Aorta (tissue), 5 donors: Measurements from ENCODE around the gene EFCC1. TPM values are rescaled to one million over a fixed set of nuclear protein-coding genes. Genes with fewer than 3 reads are reported as not detected.
A peak's percentile ranks its signal among the peaks of the same experiment; 100 is the strongest.

Experiments
- ATAC-seq: fragments of 200-7000 bp; cut with Tn5 transposase; one replicate; pipeline ENCODE4 v1.9.1; 2022; ENCODE audit warnings: moderate library complexity; ENCODE audit not compliant: low FRiP score
- DNase-seq, 2 donors: peaks; one replicate each; pipeline ENCODE4 v3.0.0-alpha.2; 2020
- H3K27ac ChIP-seq, 2 donors: one replicate each; pipeline ENCODE4 v1.5.1; 2013; ENCODE audit warnings: low read length in 2 of 2, mild to moderate bottlenecking in 2 of 2, moderate library complexity in 2 of 2, control low read depth in 1 of 2, inconsistent platforms in 1 of 2, low read depth in 1 of 2
- H3K27me3 ChIP-seq, 2 donors: one replicate each; pipeline ENCODE4 v1.6.1; 2013; ENCODE audit warnings: control low read depth in 1 of 2, low read length in 1 of 2, mild to moderate bottlenecking in 1 of 2, moderate library complexity in 1 of 2; ENCODE audit not compliant: insufficient read depth in 2 of 2, control insufficient read depth in 1 of 2
- H3K36me3 ChIP-seq, 2 donors: one replicate each; pipeline ENCODE4 v1.6.1; 2013; ENCODE audit warnings: control low read depth in 1 of 2, low read length in 1 of 2, mild to moderate bottlenecking in 1 of 2; ENCODE audit not compliant: insufficient read depth in 2 of 2, control insufficient read depth in 1 of 2
- H3K4me1 ChIP-seq, 2 donors: one replicate each; pipeline ENCODE4 v1.6.1; 2013; ENCODE audit warnings: low read length in 2 of 2, control low read depth in 1 of 2, mild to moderate bottlenecking in 1 of 2, moderate library complexity in 1 of 2; ENCODE audit not compliant: insufficient read depth in 2 of 2, control insufficient read depth in 1 of 2
- H3K4me3 ChIP-seq, 2 donors: one replicate each; pipeline ENCODE4 v1.5.1; 2013; ENCODE audit warnings: low read length in 2 of 2, control low read depth in 1 of 2, mild to moderate bottlenecking in 1 of 2
- H3K9me3 ChIP-seq: one replicate; pipeline ENCODE4 v1.6.1; 2013; ENCODE audit warnings: mild to moderate bottlenecking, low read length; ENCODE audit not compliant: control insufficient read depth
- WGBS, 2 donors: extraction: QIAGEN DNeasy Blood & Tissue Kit; methylation state at CpG; one replicate each; pipeline ENCODE4 v1.1.7; 2013; 5-methylcytosine and 5-hydroxymethylcytosine counted together
- intact Hi-C, 2 donors: fragments of 100-400 bp; cut with DNase I; formaldehyde crosslinking; loops; one replicate each; pipeline versions ENCODE4 v1.14.2 to v1.15.0; 2022
- long read RNA-seq, 2 donors: library from polyadenylated mRNA; unstranded; transcript quantifications; one replicate each; pipeline ENCODE4 v2.0.0, GENCODE V29; 2020 to 2021
- polyA plus RNA-seq, 2 donors: library from polyadenylated mRNA; stranded (reverse); fragments of 200-250 nt; gene quantifications; one replicate each; pipeline ENCODE4 v1.2.3, GENCODE V29; 2013
- total RNA-seq, 2 donors: library from RNA; stranded (reverse); fragmentation: NEBNext Ultra II Directional; extraction: Animal tissue kit (Norgen Biotek cat#: 25700); gene quantifications; one replicate each; pipeline ENCODE4 v1.2.1, GENCODE V29; 2021
- donor health status: healthy with polysubstance abuse.
- donor health status: Bipolar disorder and iron deficiency.
- donor health status: DM: no; HTN: no; CAD: no.
- donor health status: DM: no; HTN: no; CAD: no.
- donor health status: DM: yes; HTN: yes; CAD: no.

Gene EFCC1, protein sequence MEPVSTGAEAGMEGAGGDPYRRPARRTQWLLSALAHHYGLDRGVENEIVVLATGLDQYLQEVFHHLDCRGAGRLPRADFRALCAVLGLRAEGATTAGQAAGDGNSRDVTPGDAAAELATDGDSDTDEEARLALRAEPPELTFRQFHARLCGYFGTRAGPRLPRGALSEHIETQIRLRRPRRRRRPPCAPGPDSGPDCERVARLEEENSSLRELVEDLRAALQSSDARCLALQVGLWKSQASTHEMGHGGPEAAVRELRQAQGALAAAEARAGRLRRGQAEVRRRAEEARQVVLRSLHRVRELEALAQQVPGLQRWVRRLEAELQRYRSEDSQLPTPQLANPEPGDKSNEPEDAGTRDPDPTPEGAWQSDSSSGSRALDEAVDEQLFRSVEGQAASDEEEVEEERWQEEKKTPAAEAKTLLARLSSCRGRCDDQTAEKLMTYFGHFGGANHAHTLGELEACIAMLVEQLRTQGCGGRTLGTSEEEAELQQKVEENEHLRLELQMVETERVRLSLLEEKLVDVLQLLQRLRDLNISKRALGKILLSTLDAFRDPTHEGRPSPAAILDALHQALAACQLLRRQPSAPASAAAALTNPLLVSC
- total RNA-seq (1 to 10 TPM; 1.5 to 3.1 TPM), polyA plus RNA-seq (under 1 TPM; 0.13 to 0.50 TPM)
- long read RNA-seq, donor 1, partial matches to known transcripts, result 1 of 2 reads
- long read RNA-seq, donor 1, other reads (novel, unspliced or antisense), result 1 of 2 reads
- long read RNA-seq, donor 2, partial matches to known transcripts, result 3 of 10 reads
- long read RNA-seq, donor 2, other reads (novel, unspliced or antisense), result 7 of 10 reads

DNA sequence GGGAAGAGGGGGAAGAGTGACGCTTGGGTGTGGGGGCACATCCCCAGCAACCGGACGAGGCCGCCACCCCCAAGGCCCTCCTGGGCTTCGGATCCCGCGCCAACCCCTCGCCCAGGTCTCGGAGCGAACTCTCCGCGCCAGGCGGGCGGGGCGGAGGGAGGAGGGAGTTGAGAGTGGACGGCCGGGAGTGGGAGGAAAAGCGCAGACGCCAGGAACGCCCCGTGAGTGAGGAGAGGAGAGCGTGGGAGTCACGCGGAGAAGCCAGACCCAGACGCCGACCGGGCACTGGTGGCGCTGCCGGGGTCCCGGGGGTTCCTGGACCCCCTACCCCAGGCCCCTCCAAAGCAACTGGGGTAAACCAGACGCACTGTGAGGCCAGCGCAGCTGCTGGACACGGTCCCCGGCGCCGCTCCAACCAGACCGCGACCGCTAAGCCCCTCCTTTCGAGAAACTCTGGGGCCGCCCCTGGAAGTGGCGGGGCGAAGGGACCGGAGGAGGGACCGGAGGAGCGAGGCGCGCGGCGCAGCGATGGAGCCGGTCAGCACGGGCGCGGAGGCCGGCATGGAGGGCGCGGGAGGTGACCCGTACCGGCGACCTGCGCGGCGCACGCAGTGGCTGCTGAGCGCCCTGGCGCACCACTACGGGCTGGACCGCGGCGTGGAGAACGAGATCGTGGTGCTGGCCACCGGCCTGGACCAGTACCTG is at the start of gene EFCC1:
Gene EFCC1 (plus strand): TSS at position 204 of the 705 bp plus-strand sequence. CDS start 325 bp downstream, at position 529.
- peak within 1 kb of the TSS; percentile 6 to 43 for H3K4me3 ChIP-seq
- intact Hi-C loops, result no loop called here
- H3K36me3 ChIP-seq, result no peaks in the 10 kb centered on the region
- 0 to 1% methylated on average over 48 to 74 of the region's 74 CpGs for WGBS, 2 donors
- H3K9me3 ChIP-seq, result no peaks in the 10 kb centered on the region
- no peaks in the 10 kb centered on the region for H3K4me1 ChIP-seq
- H3K27ac ChIP-seq, result no peak within 1 kb of the TSS
- peak; percentile 81 for ATAC-seq
- no peaks in the 10 kb centered on the region for H3K27me3 ChIP-seq
- DNase-seq, result peak in 1 of 2 donors; percentile 90

DNA sequence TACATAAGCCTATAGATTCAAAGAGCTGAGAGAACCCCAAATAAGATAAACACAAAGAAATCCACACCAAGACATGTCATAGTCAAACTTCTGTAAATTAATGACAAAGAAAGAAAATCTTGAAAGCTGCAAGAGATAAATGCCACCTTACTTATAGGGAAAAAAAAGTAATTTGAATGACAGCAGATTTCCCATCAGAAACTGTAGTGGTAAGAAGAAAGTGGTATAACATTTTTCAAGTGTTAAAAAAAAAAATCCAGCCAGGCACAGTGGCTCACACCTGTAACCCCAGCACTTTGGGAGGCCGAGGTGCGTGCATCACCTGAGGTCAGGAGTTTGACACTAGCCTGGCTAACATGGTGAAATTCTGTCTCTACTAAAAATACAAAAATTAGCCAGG is 44.7 kb upstream of the EFCC1 start:
- whole genome bisulfite sequencing, 2 donors, result 98% methylated on average over 2 of the region's 2 CpGs
- ATAC-seq, result no peak
- Histone ChIP-seq H3K9me3 (no peaks in the 10 kb centered on the region), H3K4me1 (no peaks in the 10 kb centered on the region), H3K36me3 (no peaks in the 10 kb centered on the region), H3K27me3 (no peaks in the 10 kb centered on the region), H3K27ac (no peak overlapping the region), H3K4me3 (no peak overlapping the region)
- intact Hi-C loops, result no loop called here
- no peak for DNase-seq

DNA sequence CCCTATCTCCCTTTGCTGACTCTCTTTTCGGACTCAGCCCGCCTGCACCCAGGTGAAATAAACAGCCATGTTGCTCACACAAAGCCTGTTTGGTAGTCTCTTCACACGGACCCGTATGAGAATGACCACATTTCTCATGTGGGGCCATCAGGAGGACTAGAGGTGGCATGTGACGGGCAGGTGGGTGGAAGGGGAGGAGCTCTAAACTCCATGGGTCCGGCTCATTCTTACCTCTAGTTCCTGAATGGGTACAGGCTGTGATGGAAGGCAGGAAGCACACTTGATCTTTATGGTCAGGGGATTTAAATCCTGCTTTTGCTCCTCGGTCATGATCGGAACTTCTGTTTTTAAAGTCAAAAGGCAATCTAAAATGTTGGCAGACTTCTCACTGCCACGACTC is 35.8 kb upstream of the EFCC1 start:
- DNase-seq (no peak), ATAC-seq (no peak)
- 80 to 85% methylated on average over 8 to 9 of the region's 9 CpGs for WGBS, 2 donors
- no peak overlapping the region for H3K4me3 ChIP-seq
- no peaks in the 10 kb centered on the region for H3K4me1 ChIP-seq
- H3K9me3 ChIP-seq, result no peaks in the 10 kb centered on the region
- no peak overlapping the region for H3K27ac ChIP-seq
- no peaks in the 10 kb centered on the region for H3K36me3 ChIP-seq
- intact Hi-C loops, result no loop called here
- H3K27me3 ChIP-seq, result no peaks in the 10 kb centered on the region

- 88% methylated on average over 3 of the region's 3 CpGs for WGBS, 2 donors
- H3K4me3 ChIP-seq, result no peak overlapping the region
- no peak for DNase-seq
- no peaks in the 10 kb centered on the region for H3K4me1 ChIP-seq
- H3K36me3 ChIP-seq, result no peaks in the 10 kb centered on the region
- no peak overlapping the region for H3K27ac ChIP-seq
- H3K9me3 ChIP-seq, result no peaks in the 10 kb centered on the region
- intact Hi-C loops, result no loop called here
- ATAC-seq, result no peak
- H3K27me3 ChIP-seq, result no peaks in the 10 kb centered on the region
Measured at GRCh38 chr3:128965818-128966217, 35.3 kb upstream of the EFCC1 start.

GRCh38 chr3:128967748-128968355 is 33.3 kb upstream of the EFCC1 start:
- Histone ChIP-seq H3K36me3 (no peaks in the 10 kb centered on the region), H3K27ac (no peak overlapping the region), H3K27me3 (no peaks in the 10 kb centered on the region), H3K4me1 (no peaks in the 10 kb centered on the region), H3K9me3 (no peaks in the 10 kb centered on the region), H3K4me3 (no peak overlapping the region)
- no peak for DNase-seq
- ATAC-seq, result no peak
- WGBS, 2 donors, result 76 to 78% methylated on average over 6 of the region's 6 CpGs
- intact Hi-C loops, result no loop called here

- WGBS, 2 donors, result 10% methylated on average over 12 of the region's 12 CpGs
- no peaks in the 10 kb centered on the region for H3K4me1 ChIP-seq
- intact Hi-C loops, result loop anchor here (2.0 to 10.0 kb wide), 3 partner anchors 125 to 279 kb away; partner anchors contain the start of gene COPG1 (in 2 of the 2)
- DNase-seq (peak in 1 of 2 donors; percentile 61), ATAC-seq (peak; percentile 80)
- no peak overlapping the region for H3K4me3 ChIP-seq
- H3K9me3 ChIP-seq, result no peaks in the 10 kb centered on the region
- H3K27me3 ChIP-seq, result no peaks in the 10 kb centered on the region
- H3K27ac ChIP-seq, result no peak overlapping the region
- H3K36me3 ChIP-seq, result no peaks in the 10 kb centered on the region
Measured at GRCh38 chr3:128969993-128970739, 30.9 kb upstream of the EFCC1 start.

DNA sequence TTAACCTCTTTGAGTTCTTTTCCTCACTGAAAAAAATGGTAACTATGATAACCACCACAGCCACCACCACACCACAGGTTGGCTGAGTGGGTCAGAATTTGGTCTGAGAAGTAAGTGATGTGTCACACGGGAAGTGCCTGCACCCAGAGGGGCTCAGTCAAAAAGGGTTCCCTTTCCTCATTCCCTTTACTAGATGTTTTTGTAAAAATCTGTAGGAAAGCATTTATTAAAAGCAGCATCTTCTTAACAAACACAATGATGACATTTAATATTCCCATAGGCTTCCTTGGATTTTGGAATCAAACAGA is 30.4 kb upstream of the EFCC1 start:
- Histone ChIP-seq H3K27ac (no peak overlapping the region), H3K4me3 (no peak overlapping the region), H3K9me3 (no peaks in the 10 kb centered on the region), H3K4me1 (no peaks in the 10 kb centered on the region), H3K36me3 (no peaks in the 10 kb centered on the region), H3K27me3 (no peaks in the 10 kb centered on the region)
- intact Hi-C loops, result loop anchor here (2.0 to 10.0 kb wide), 3 partner anchors 124 to 278 kb away; partner anchors contain the start of gene COPG1 (in 2 of the 2)
- ATAC-seq (no peak), DNase-seq (no peak)
- 24 to 45% methylated on average over 1 of the region's 1 CpG for WGBS, 2 donors
